Stimulated activated CD4-positive, alpha-beta T cell treated with anti-CD3 and anti-CD28 coated beads, TNF-alpha, amount 100 ng/mL, for 48 hours (primary cell): ENCODE measurements around the gene PTPN23.

Experiments used
- DNase-seq, 3 donors: peaks; one replicate each; pipeline ENCODE4 v3.0.0-alpha.2; 2020; ENCODE audit warnings: low read depth in 3 of 3

The PTPN23 gene

GRCh38 chr3:47419083-47420043 is 38.5 kb downstream of the PTPN23 start:
- no peak for DNase-seq

- DNase-seq = no peak
These were observed 39.2 kb downstream of the PTPN23 start for GRCh38 chr3:47420044-47420430.

DNA sequence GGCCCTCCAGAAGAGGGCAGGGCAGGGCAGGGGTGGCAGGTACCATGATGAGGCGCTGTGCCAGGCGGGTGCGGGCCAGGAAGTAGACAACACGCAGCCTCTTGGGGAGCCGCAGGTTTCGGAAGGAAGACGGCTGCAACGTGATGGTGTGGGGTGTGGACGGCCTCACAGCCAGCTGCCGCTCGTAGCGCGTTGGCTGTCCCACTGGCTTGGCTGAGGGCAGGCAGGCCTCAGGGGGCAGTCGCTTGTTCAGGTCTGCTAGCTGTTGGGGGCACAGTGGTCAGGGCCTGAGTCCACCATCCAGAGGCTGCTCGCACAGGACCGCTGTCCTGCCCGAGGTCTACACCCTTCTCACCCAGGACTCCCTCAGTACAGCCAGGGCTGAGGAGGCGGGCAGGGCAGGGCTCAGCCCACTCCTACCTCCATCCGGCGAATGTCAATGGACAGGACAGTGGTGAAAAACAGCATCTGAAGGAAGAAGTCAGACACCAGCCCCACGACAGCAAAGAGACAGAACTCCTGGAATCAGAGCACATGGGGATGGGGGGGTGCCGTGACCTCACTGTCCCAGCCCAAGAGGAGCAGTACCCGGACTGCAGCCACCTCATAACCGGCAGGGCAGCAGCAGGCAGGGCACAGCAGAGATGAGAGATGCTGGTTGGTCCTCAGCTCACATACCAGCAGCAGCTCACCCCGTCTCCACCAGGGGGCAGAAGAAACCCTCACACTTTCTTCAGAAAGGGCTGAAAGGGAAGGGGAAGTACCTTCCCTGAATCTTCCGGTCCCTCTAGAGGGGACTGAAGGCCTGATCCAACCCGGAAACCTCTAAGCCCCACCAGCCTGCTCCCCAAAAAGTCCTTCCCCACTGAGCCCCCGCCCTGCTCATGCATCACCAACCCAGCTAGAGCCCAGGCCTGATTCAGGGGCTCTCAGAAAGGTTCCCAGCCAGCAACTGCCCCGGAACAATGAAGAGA is 40.0 kb downstream of the PTPN23 start:
- DNase-seq = peak; percentile 82 to 86 (median 85)

DNA sequence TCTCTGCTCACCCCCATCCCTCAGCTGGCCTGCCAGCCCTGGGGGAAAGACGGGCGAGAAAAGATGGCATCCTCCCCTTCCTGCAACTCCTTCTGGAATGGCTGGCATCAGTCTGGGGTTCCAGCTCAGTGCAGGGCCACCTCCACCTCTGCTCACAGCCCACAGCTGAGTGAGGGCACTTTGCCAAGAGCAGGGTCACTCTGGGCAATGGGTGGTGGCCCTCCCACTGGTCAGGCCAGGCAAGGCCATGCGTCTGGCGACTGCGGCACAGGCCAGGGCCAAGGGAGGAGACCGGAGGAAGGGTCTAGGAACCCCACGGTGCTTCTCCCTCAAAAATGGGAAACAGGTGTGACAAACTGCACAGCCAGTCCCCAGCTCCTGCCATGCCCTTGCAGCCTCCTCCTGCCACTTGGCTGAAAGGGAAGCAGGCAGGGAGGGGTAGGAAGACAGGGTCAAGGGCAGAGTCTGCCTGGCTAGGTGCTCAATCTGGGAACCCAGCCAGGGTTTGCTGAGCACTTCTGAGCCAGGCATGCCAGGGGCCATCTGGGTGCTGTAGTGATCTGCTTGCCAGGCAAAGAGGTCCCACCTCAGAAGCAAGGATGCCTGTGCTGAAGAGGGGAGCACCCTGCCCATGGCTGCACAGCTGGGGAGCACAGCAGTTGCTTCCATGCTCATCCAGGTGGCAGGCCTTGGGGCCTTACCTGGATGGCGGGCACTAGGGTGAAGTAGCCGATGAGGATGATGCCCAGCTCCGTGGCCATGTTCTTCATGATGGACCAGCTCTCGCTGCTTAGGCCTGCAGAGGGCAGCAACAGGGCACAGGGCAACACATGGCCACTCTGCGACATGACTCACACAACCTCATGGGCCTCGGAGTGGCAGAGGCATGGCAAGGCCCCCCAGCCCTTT is 41.2 kb downstream of the PTPN23 start:
- no peak for DNase-seq

DNA sequence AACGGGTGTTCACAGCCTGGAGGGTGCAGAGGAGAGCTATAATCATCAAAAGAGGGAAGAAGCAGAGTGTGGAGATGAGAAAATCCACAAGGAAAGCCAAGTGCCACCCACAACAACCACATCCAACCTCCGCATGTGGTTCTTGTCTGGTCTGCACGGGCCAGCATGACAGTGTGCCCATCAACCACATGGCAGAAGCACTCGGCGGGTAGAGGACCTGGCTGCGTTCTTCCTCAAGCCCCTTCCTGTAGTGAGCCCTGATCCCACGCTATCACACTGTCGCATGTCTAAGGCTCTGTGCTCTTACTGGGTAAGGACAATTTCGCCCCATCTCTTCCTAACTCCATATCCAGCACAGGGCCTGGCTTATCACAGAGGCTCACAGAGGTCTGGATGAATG is 41.9 kb downstream of the PTPN23 start:
- no peak for DNase-seq

GRCh38 chr3:47423548-47424145 is 42.8 kb downstream of the PTPN23 start:
- no peak for DNase-seq

DNA sequence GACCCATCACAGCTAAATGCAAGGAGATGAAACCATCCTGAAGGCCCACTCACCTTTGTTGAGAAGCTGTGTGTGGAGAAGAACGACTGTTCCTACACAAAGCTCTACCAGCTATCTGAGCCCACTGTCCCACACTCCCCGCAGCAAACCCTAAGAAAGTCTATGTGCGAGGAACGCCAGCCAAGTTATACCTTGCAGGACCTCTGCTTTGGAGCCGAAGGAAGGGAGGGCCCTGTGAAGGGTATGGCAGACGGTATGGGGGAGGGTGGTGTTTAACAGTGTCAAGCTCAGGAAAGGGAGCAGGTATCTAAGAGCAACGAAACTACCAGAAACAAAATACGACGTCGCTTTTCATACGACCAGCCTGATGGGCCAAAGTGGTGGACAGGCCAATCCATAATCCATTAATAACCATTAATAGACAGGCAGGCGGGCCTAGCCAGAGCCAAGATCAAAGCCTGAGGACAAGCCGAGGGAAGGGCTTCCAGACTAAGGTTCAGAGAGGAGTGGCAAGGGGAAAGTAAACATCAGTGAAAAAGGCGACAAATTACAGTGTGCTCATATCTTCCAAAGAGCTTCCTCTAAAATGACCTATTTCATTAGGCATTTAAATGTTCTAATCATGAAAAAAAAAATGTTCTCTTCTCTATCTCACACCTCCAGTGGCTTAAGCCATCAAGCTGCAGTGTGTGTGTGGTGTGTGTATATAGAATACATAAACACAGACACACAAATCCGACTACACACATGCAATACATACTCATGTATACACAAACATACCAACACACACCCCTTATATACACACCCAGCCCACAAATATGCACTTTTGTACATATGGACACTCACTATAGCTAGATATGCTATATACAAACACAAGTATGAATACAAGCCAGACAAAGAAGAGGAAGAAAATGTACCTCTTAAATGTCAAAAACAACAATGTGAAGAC is 43.9 kb downstream of the PTPN23 start:
- DNase-seq = no peak

DNA sequence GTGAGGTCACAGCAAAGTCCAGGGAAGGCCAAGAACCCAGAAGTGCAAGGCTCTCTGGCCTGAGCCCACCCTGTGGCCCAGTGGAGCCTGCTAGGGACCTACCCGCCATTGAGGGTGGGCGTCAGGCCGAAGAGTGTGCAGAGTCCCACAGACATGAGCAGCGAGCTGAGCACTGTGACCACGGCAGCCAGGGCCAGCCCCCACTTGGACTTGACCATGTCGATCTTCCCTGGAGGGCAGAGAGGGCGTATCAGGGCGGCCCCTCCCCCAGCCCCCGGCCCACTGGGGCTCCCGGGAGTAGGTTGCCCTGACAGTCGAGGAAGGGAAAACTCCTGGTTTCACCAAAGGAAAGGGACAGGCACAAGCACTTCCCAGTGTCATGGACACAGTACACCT is 44.6 kb downstream of the PTPN23 start:
- no peak for DNase-seq

DNA sequence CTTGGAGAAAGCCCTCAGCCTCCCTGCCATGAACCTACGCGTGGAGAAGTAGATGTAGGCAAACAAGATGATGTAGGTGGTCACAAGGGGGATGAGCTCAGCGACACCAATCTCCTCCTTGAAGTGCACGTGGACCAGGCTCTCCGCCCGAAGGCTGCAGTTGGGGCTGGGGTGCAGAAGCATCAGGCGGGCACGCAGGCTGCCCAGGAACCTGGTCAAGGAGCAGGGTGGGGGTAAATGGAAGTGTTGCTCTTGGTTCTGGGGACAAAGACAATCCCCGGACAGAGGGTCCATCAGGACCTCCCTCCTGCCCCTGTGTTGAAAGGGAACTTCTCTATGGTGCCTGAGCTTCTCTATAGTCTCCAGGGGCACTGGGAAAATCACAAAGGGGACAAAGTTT is 45.1 kb downstream of the PTPN23 start:
- DNase-seq = no peak

DNA sequence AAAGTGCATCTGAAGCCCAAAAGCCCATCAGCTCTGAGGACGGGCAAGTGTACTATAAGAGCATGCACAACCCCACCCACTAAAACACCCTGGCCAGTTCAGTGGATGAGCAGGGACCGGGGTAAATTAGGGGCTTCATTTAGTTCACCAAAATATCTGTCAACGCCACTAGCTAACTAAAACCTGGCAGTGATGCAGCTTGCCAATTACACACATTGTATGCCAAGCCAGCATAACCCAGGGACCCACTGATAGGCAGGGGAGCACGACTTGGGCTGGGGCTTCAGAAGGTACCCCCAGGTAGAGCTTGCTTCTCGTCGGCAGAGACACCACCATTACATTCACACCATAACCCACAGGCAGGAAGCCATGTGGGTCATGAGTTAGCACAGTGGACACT is 47.0 kb downstream of the PTPN23 start:
- DNase-seq = no peak

DNA sequence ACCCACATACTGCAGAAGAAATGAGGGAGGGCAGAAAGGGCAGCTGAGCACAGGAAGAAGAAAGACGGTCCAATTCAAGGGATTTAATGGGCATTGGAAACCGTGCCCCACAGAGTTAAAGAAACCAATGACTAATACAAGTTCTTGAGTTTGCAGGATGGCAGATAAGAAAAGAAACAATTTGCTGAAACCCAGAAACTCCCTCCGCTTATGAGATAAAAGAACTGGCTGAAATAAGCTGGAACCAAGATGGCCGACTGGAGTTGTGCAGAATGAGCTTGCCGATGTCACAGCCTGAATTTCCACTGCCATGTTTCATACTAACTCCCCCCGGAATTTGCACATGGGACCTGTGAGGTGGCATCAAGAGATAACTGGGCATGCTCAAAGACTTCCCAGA is 47.8 kb downstream of the PTPN23 start:
- no peak for DNase-seq

GRCh38 chr3:47429476-47430270 is 48.9 kb downstream of the PTPN23 start:
- no peak for DNase-seq

DNA sequence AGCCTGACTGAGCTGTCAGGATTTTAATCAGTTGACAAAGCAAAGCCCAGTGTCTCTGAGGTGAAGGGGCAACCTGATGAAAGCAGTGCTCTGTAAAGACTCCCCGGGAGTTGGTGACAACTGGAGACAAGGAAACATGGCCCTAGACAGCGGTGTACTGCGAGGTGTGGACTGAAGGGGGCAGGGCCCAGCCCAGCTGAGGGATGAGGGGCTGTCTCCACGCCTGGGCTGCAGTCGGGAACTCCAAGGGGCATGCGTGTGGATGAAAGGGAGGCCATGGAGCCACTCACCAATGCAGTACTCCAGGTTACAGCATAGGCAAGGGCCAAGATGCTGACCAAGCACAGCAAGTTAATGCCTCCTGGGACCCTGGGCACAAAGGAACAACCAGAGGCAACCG is 49.8 kb downstream of the PTPN23 start:
- DNase-seq = no peak

DNA sequence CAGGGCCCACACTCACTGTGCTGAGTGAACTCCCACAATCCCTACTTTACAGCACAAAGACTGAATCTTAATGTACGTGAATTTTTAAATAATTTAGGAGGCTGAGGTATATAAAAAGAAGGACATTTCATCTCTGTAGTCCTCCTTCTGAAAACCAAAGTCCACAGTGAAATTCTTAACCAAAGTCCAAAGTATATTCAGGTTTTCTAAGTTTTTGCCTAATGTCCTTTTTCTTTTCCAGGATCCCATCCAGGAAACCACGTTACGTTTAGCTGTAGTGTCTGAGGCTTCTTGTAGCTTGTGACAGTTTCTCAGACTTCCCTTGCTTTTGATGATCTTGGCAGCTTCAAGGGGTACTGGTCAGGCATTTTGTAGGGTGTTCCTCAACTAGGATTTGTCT is 50.4 kb downstream of the PTPN23 start:
- no peak for DNase-seq

- DNase-seq = no peak
These were observed 51.9 kb downstream of the PTPN23 start for GRCh38 chr3:47432673-47433072.

DNA sequence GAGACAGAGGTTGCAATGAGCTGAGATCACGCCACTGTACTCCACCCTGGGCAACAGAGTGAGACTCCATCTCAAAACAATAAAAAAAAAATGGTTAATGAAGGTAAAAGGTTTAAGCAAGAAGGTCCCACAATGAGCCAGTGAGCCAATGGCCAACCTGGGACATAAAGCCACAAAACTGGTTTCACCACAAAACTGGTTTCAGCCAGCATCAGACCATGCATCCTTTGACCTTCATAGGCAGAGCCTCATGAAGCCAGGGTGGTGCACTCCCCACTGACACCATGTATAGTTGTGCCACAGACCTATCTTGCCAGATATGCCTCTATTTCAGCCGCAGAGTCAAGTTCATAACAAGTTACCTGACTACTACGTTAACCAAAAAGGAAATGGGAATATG is 53.0 kb downstream of the PTPN23 start:
- no peak for DNase-seq

- no peak for DNase-seq
These were observed 54.0 kb downstream of the PTPN23 start for GRCh38 chr3:47434849-47435248.

DNA sequence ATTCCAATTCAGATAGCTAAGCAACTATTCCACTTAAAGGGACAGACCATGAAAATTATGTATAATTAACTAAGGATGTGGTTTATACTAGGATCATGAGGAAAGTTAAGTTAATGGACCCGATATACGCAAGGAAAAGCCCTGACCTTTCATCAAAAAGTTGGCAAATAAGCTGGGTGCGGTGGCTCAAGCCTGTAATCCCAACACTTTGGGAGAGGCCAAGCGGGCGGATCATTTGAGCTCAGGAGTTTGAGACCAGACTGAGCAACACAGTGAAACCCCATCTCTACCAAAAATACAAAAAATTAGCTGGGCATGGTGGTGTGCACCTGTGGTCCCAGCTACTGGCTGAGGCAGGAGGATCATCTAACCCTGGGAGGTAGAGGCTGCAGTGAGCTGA is 55.4 kb downstream of the PTPN23 start:
- DNase-seq = no peak

DNA sequence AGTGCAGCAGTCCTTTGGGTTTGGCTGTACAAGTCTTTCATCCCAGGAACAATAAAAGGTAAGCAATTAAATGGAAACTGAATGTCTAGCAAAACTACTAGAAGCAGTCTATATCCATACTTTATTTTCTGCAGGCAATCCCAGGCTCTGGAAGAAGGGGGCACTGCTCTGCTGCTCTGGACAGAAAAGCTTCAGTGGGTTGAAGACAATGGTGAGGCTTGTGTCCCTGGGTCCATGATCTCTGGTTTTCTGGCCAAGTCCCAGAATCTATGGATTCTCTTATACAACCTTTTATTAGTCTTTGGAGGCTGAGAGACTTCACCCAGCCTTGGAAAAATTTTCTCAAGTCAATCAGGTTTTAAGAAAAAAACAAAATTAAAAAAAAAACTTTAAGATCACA is 59.3 kb downstream of the PTPN23 start:
- no peak for DNase-seq
